ENCODE measurements around the gene UBL5. TPM values are rescaled to one million over a fixed set of nuclear protein-coding genes. Genes with fewer than 3 reads are reported as not detected.

Gene UBL5
- total and polyA plus RNA-seq, 10 of the 15 experiments (the other 5 are each of a cell fraction or from before 2014, with no cell fraction given) = 297 to 897 (median 711) TPM

- no peaks in the 10 kb centered on the region; the same call in 2 of the 3 replicates for H3K9me3 ChIP-seq (replicated peaks; ENCODE audit: control insufficient read depth, insufficient read depth, low read length)
- 93% methylated on average over 15 of the region's 15 CpGs for WGBS (ENCODE audit: insufficient coverage, insufficient replicate concordance, low lambda C conversion rate, missing lambda C conversion rate)
- DNase-seq (ENCODE audit: low read depth, low spot score) = no peak
- H3K36me3 ChIP-seq (ENCODE audit: control insufficient read depth in 2 of 2, insufficient read depth in 2 of 2, low read length in 1 of 2) = peaks cover 14 to 20% of the 10 kb centered on the region in 2 experiments; a peak in 3 of 4 replicates
- no peak overlapping the region for H3K27ac ChIP-seq (ENCODE audit: control insufficient read depth, insufficient read depth)
- TF ChIP-seq DPF2 (IDR thresholded peaks at IDR 0.05) = no peak
- TF ChIP-seq SMAD5 (IDR thresholded peaks at IDR 0.05; ENCODE audit: low read depth) = no peak
- TF ChIP-seq ZNF24 (IDR thresholded peaks at IDR 0.05) = no peak
- no peak for TF ChIP-seq RFX5 (IDR thresholded peaks at IDR 0.05; ENCODE audit: low read depth, low read length)
- TF ChIP-seq USF2 (IDR thresholded peaks at IDR 0.05; ENCODE audit: borderline replicate concordance, low read depth, low read length) = no peak
- TF ChIP-seq EP300 (IDR thresholded peaks at IDR 0.05; ENCODE audit: borderline replicate concordance in 1 of 2, control insufficient read depth in 1 of 2, low read depth in 2 of 2, low read length in 2 of 2) = no peak
- peaks cover 7% of the 10 kb centered on the region for H3K4me1 ChIP-seq (ENCODE audit: control insufficient read depth, insufficient read depth, low read length)
- no peak overlapping the region for H3K4me3 ChIP-seq
- POLR2A ChIA-PET = no interaction called here
- no peaks in the 10 kb centered on the region for H3K27me3 ChIP-seq (replicated peaks in 1 of 2; ENCODE audit: control insufficient read depth in 2 of 2, insufficient read depth in 2 of 2, low read length in 1 of 2)
- no TSS peak for BruUV-seq (replicated peaks)
- intact Hi-C loops (cut with micrococcal nuclease; ENCODE audit: unreplicated experiment) (no loop called here), in situ Hi-C loops (cut with MboI) (no loop called here)
- H2AFZ ChIP-seq (ENCODE audit: control insufficient read depth, low read depth, low read length) = no peak overlapping the region
- H3K9ac ChIP-seq (ENCODE audit: control insufficient read depth, insufficient read depth, low read length) = no peak overlapping the region
- CTCF ChIA-PET = no interaction called here
- H3K4me2 ChIP-seq (ENCODE audit: control insufficient read depth, insufficient read depth) = no peak overlapping the region
- peaks cover 17% of the 10 kb centered on the region for H3K79me2 ChIP-seq (ENCODE audit: control insufficient read depth, insufficient read depth, low read length)
- FAIRE-seq = no peak
- SMC1A ChIA-PET (ENCODE audit: uncharacterized antibody, unreplicated experiment) = no interaction called here
- H4K20me1 ChIP-seq (ENCODE audit: control insufficient read depth, insufficient read depth) = no peaks in the 10 kb centered on the region
- RAD21 ChIA-PET (ENCODE audit: unreplicated experiment) = no interaction called here
- ATAC-seq = no peak
These were observed 10.6 kb downstream of the UBL5 start for GRCh38 chr19:9838324-9838723.

GRCh38 chr19:9839415-9839814 lies 11.7 kb downstream of the UBL5 start:
- peaks cover 18 to 24% of the 10 kb centered on the region in 2 experiments; a peak in 3 of 4 replicates for H3K36me3 ChIP-seq (ENCODE audit: control insufficient read depth in 2 of 2, insufficient read depth in 2 of 2, low read length in 1 of 2)
- intact Hi-C loops (cut with micrococcal nuclease; ENCODE audit: unreplicated experiment) (no loop called here), in situ Hi-C loops (cut with MboI) (no loop called here)
- H3K9me3 ChIP-seq (replicated peaks; ENCODE audit: control insufficient read depth, insufficient read depth, low read length) = no peaks in the 10 kb centered on the region; the same call in 2 of the 3 replicates
- H3K79me2 ChIP-seq (ENCODE audit: control insufficient read depth, insufficient read depth, low read length) = peaks cover 17% of the 10 kb centered on the region
- H3K9ac ChIP-seq (ENCODE audit: control insufficient read depth, insufficient read depth, low read length) = no peak overlapping the region
- SMC1A ChIA-PET (ENCODE audit: uncharacterized antibody, unreplicated experiment) = interaction anchor here (0.6 kb wide), 1 partner anchor 1327 kb away, joined by 3 read pairs; no protein-coding TSS in a partner anchor
- H4K20me1 ChIP-seq (ENCODE audit: control insufficient read depth, insufficient read depth) = no peaks in the 10 kb centered on the region
- no peak overlapping the region for H2AFZ ChIP-seq (ENCODE audit: control insufficient read depth, low read depth, low read length)
- ATAC-seq = no peak
- no peak overlapping the region for H3K4me3 ChIP-seq
- H3K27ac ChIP-seq (ENCODE audit: control insufficient read depth, insufficient read depth) = no peak overlapping the region
- H3K4me2 ChIP-seq (ENCODE audit: control insufficient read depth, insufficient read depth) = no peak overlapping the region
- POLR2A ChIA-PET = interaction anchor here (1.0 kb wide), 1 partner anchor 12 kb away, joined by 3 read pairs; the partner anchor contains the start of gene UBL5
- CTCF ChIA-PET = interaction anchor here (0.6 kb wide), 1 partner anchor 167 kb away, joined by 3 read pairs; no protein-coding TSS in a partner anchor
- DNase-seq (ENCODE audit: low read depth, low spot score) = no peak
- H3K4me1 ChIP-seq (ENCODE audit: control insufficient read depth, insufficient read depth, low read length) = peaks cover 7% of the 10 kb centered on the region
- no peaks in the 10 kb centered on the region for H3K27me3 ChIP-seq (replicated peaks in 1 of 2; ENCODE audit: control insufficient read depth in 2 of 2, insufficient read depth in 2 of 2, low read length in 1 of 2)
- RAD21 ChIA-PET (ENCODE audit: unreplicated experiment) = no interaction called here
- BruUV-seq (replicated peaks) = no TSS peak
- FAIRE-seq = no peak
- WGBS (ENCODE audit: insufficient coverage, insufficient replicate concordance, low lambda C conversion rate, missing lambda C conversion rate) = 83% methylated on average over 1 of the region's 1 CpG
- TF ChIP-seq HSF1 (IDR thresholded peaks at IDR 0.05; ENCODE audit: low read depth, low read length) = no peak
- TF ChIP-seq EED (IDR thresholded peaks at IDR 0.05; ENCODE audit: low read depth) = no peak
- no peak for TF ChIP-seq CEBPB (IDR thresholded peaks at IDR 0.05; ENCODE audit: borderline replicate concordance in 1 of 2, low read depth in 2 of 2, low read length in 2 of 2)
- no peak for TF ChIP-seq ATF7 (IDR thresholded peaks at IDR 0.05; ENCODE audit: low read depth)
- no peak for TF ChIP-seq CREB1 (IDR thresholded peaks at IDR 0.05; ENCODE audit: low read depth)
- no peak for TF ChIP-seq SMC3 (IDR thresholded peaks at IDR 0.05; ENCODE audit: borderline replicate concordance, low read length)

All from GM12878 (cell line).